H9 (cell line): ENCODE results near the gene STH. TPM values are rescaled to one million over a fixed set of nuclear protein-coding genes. Genes with fewer than 3 reads are reported as not detected.

Experiments used
- DNase-seq: peaks from one replicate; pipeline ENCODE4 v3.0.0-alpha.2; 2017
- H2AFZ ChIP-seq: one replicate; pipeline ENCODE4 v1.6.1; 2013; ENCODE audit warnings: mild to moderate bottlenecking, low read length, control low read depth, moderate library complexity
- H2AK5ac ChIP-seq: 2 replicates; pipeline ENCODE4 v1.6.1; 2013; ENCODE audit warnings: low read length, control low read depth, mixed read lengths; ENCODE audit not compliant: insufficient read length
- H2BK120ac ChIP-seq: one replicate; pipeline ENCODE4 v1.6.1; 2013; ENCODE audit warnings: low read depth, mild to moderate bottlenecking, low read length, control low read depth, inconsistent platforms; ENCODE audit not compliant: poor library complexity, severe bottlenecking
- H2BK12ac ChIP-seq: 2 replicates; pipeline ENCODE4 v1.6.1; 2013; ENCODE audit warnings: low read length, control low read depth, mixed read lengths, low read depth; ENCODE audit not compliant: insufficient read length
- H2BK15ac ChIP-seq: 2 replicates; pipeline ENCODE4 v1.6.1; 2013; ENCODE audit warnings: low read depth, low read length, control low read depth
- H2BK20ac ChIP-seq: one replicate; pipeline ENCODE4 v1.6.1; 2013; ENCODE audit warnings: low read depth, mild to moderate bottlenecking, low read length, control low read depth, inconsistent platforms; ENCODE audit not compliant: poor library complexity, severe bottlenecking
- H2BK5ac ChIP-seq: 2 replicates; pipeline ENCODE4 v1.6.1; 2013; ENCODE audit warnings: low read length, control low read depth, mixed read lengths; ENCODE audit not compliant: insufficient read length
- H3K14ac ChIP-seq: 2 replicates; pipeline ENCODE4 v1.6.1; 2013; ENCODE audit warnings: low read length, control low read depth; ENCODE audit not compliant: insufficient read depth
- H3K18ac ChIP-seq: 2 replicates; pipeline ENCODE4 v1.6.1; 2013; ENCODE audit warnings: low read depth, mild to moderate bottlenecking, mixed read lengths, low read length, control low read depth; ENCODE audit not compliant: insufficient read length
- H3K23ac ChIP-seq: 2 replicates; pipeline ENCODE4 v1.6.1; 2013; ENCODE audit warnings: low read length, control low read depth, mixed read lengths, low read depth; ENCODE audit not compliant: insufficient read length
- H3K23me2 ChIP-seq: 2 replicates; pipeline ENCODE4 v1.6.1; 2013; ENCODE audit warnings: low read depth, mild to moderate bottlenecking, mixed read lengths, low read length, control low read depth; ENCODE audit not compliant: insufficient read length, poor library complexity, severe bottlenecking
- H3K27ac ChIP-seq: 2 replicates; pipeline ENCODE4 v1.5.1; 2013; ENCODE audit warnings: low read length, control low read depth, mixed read lengths, low read depth; ENCODE audit not compliant: insufficient read length
- H3K27me3 ChIP-seq: 2 replicates; pipeline ENCODE4 v1.6.1; 2013; ENCODE audit warnings: low read length, control low read depth, inconsistent platforms; ENCODE audit not compliant: insufficient read depth
- H3K4ac ChIP-seq: 2 replicates; pipeline ENCODE4 v1.6.1; 2013; ENCODE audit warnings: low read depth, mild to moderate bottlenecking, control low read depth, inconsistent platforms, low read length, moderate library complexity
- H3K4me1 ChIP-seq: 2 replicates; pipeline ENCODE4 v1.6.1; 2013; ENCODE audit warnings: low read length, control low read depth, inconsistent platforms; ENCODE audit not compliant: insufficient read depth
- H3K4me2 ChIP-seq: 2 replicates; pipeline ENCODE4 v1.6.1; 2013; ENCODE audit warnings: low read length, control low read depth, mixed read lengths; ENCODE audit not compliant: insufficient read length, insufficient read depth
- H3K56ac ChIP-seq: 2 replicates; pipeline ENCODE4 v1.6.1; 2013; ENCODE audit warnings: low read depth, mild to moderate bottlenecking, mixed read lengths, low read length, control low read depth; ENCODE audit not compliant: insufficient read length
- H3K79me1 ChIP-seq: 2 replicates; pipeline ENCODE4 v1.6.1; 2013; ENCODE audit warnings: low read depth, mild to moderate bottlenecking, moderate library complexity, low read length, control low read depth, inconsistent platforms; ENCODE audit not compliant: insufficient read depth, poor library complexity, severe bottlenecking
- H3K79me2 ChIP-seq: 2 replicates; pipeline ENCODE4 v1.6.1; 2013; ENCODE audit warnings: low read length, control low read depth, inconsistent platforms; ENCODE audit not compliant: insufficient read depth
- H3K9ac ChIP-seq: 2 replicates; pipeline ENCODE4 v1.6.1; 2013; ENCODE audit warnings: low read length, control low read depth, mixed read lengths; ENCODE audit not compliant: insufficient read length; ENCODE audit errors: extremely low read depth
- H3K9me3 ChIP-seq: one replicate; pipeline ENCODE4 v1.6.1; 2013; ENCODE audit warnings: low read depth, low read length, inconsistent platforms; ENCODE audit not compliant: control insufficient read depth
- H3T11ph ChIP-seq: one replicate; pipeline ENCODE4 v1.6.1; 2013; ENCODE audit warnings: mild to moderate bottlenecking, low read length, control low read depth, inconsistent platforms
- H4K20me1 ChIP-seq: one replicate; pipeline ENCODE4 v1.6.1; 2013; ENCODE audit not compliant: control insufficient read depth, insufficient read length, insufficient read depth
- H4K5ac ChIP-seq: 2 replicates; pipeline ENCODE4 v1.6.1; 2013; ENCODE audit warnings: low read depth, mild to moderate bottlenecking, mixed read lengths, low read length, control low read depth; ENCODE audit not compliant: insufficient read length
- H4K8ac ChIP-seq: replicated peaks from 2 replicates; pipeline ENCODE4 v1.6.1; 2013; ENCODE audit warnings: low read length, control low read depth, mixed read lengths, low read depth; ENCODE audit not compliant: insufficient read length
- H4K91ac ChIP-seq: 2 replicates; pipeline ENCODE4 v1.6.1; 2013; ENCODE audit warnings: low read depth, mild to moderate bottlenecking, moderate library complexity, mixed read lengths, low read length, control low read depth; ENCODE audit not compliant: insufficient read length
- H3K27ac Mint-ChIP-seq, 3 experiments: 2 replicates in 2 of 3; 3 replicates in 1 of 3; pipeline ENCODE4 v1.8.0; 2020 to 2021; ENCODE audit warnings: mixed read lengths in 3 of 3, mild to moderate bottlenecking in 1 of 3, moderate library complexity in 1 of 3
- H3K27me3 Mint-ChIP-seq: 2 replicates; pipeline ENCODE4 v1.8.0; 2021; ENCODE audit warnings: low read depth, mild to moderate bottlenecking, moderate library complexity, mixed read lengths
- H3K36me3 Mint-ChIP-seq, 3 experiments: 2 replicates in 2 of 3; 3 replicates in 1 of 3; pipeline ENCODE4 v1.8.0; 2020 to 2021; ENCODE audit warnings: low read depth in 3 of 3, mixed read lengths in 3 of 3; ENCODE audit not compliant: insufficient read depth in 1 of 3
- H3K4me1 Mint-ChIP-seq, 2 experiments: 2 replicates each; pipeline ENCODE4 v1.8.0; 2020; ENCODE audit warnings: mixed read lengths in 2 of 2
- H3K4me3 Mint-ChIP-seq, 2 experiments: 2 replicates in 1 of 2; 3 replicates in 1 of 2; pipeline ENCODE4 v1.8.0; 2020 to 2021; ENCODE audit warnings: mild to moderate bottlenecking in 2 of 2, mixed read lengths in 2 of 2, moderate library complexity in 1 of 2
- H3K9me3 Mint-ChIP-seq, 2 experiments: 2 replicates in 1 of 2; 3 replicates in 1 of 2; pipeline ENCODE4 v1.8.0; 2020; ENCODE audit warnings: mild to moderate bottlenecking in 2 of 2, mixed read lengths in 2 of 2, moderate library complexity in 1 of 2
- WGBS: extraction: QIAGEN DNeasy Blood & Tissue Kit; methylation state at CpG from one replicate; pipeline ENCODE4 v1.1.7; 2013; ENCODE audit warnings: missing lambda C conversion rate, low lambda C conversion rate, mixed read lengths; ENCODE audit not compliant: insufficient read length; ENCODE audit errors: extremely low coverage; 5-methylcytosine and 5-hydroxymethylcytosine counted together
- total RNA-seq: library from RNA; stranded (reverse); gene quantifications from 2 replicates; pipeline ENCODE4 v1.2.1, GENCODE V29; 2021
- TF ChIP-seq, protein P1 (sequence below): fragments of 200-600 bp; sonication (generic); conservative IDR thresholded peaks from 3 replicates; pipeline ENCODE4 v1.8.0; 2021; ENCODE audit warnings: antibody characterized with exemption, mild to moderate bottlenecking

The STH gene
- total RNA-seq, 1 experiment from 2014 or later: not detected

DNA sequence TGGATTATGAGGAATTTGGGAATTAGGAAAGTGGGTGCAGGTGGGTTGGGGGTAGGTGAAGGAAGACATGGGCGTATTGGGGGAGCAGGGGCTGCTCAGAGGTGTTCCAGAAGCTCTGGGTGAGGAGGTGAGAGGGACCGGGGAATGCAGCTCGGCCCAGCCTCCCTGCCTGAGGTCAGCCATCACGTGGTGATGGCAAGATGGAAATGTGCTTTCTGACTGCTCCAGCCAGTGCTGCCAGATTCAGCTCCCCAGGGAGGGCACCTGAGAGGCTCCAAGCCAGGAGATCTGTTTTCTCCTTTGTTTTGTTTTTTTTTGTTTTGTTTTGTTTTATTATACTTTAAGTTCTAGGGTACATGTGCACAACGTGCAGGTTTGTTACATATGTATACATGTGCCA is 35.2 kb upstream of the STH start:
- no peak overlapping the region for H3K9ac ChIP-seq
- Mint-ChIP-seq H3K36me3 (no peaks in the 10 kb centered on the region), H3K9me3 (no peaks in the 10 kb centered on the region; a peak in 1 of 5 replicates), H3K4me1 (peaks cover 0 to 4% of the 10 kb centered on the region in 2 experiments; a peak in 1 of 4 replicates), H3K4me3 (no peak overlapping the region), H3K27ac (no peak overlapping the region), H3K27me3 (peaks cover 25% of the 10 kb centered on the region)
- no peak overlapping the region for H4K91ac ChIP-seq
- no peaks in the 10 kb centered on the region for H3K27me3 ChIP-seq
- H2BK12ac ChIP-seq: no peak overlapping the region
- no peaks in the 10 kb centered on the region for H3K4me1 ChIP-seq
- no peaks in the 10 kb centered on the region for H3K9me3 ChIP-seq
- H3K23ac ChIP-seq: no peak overlapping the region
- H3K23me2 ChIP-seq: no peaks in the 10 kb centered on the region
- no peak overlapping the region for H2BK20ac ChIP-seq
- H4K20me1 ChIP-seq: no peaks in the 10 kb centered on the region
- H2BK120ac ChIP-seq: no peak overlapping the region
- no peak overlapping the region for H3K18ac ChIP-seq
- H4K5ac ChIP-seq: no peak overlapping the region
- H2BK15ac ChIP-seq: no peak overlapping the region
- no peak overlapping the region for H3K4ac ChIP-seq
- H2BK5ac ChIP-seq: no peak overlapping the region
- H2AFZ ChIP-seq: no peak overlapping the region
- no peak overlapping the region for H3K56ac ChIP-seq
- no peak overlapping the region for H2AK5ac ChIP-seq
- H3K79me1 ChIP-seq: no peaks in the 10 kb centered on the region
- TF ChIP-seq, protein P1, sequence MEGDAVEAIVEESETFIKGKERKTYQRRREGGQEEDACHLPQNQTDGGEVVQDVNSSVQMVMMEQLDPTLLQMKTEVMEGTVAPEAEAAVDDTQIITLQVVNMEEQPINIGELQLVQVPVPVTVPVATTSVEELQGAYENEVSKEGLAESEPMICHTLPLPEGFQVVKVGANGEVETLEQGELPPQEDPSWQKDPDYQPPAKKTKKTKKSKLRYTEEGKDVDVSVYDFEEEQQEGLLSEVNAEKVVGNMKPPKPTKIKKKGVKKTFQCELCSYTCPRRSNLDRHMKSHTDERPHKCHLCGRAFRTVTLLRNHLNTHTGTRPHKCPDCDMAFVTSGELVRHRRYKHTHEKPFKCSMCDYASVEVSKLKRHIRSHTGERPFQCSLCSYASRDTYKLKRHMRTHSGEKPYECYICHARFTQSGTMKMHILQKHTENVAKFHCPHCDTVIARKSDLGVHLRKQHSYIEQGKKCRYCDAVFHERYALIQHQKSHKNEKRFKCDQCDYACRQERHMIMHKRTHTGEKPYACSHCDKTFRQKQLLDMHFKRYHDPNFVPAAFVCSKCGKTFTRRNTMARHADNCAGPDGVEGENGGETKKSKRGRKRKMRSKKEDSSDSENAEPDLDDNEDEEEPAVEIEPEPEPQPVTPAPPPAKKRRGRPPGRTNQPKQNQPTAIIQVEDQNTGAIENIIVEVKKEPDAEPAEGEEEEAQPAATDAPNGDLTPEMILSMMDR: no peak
- DNase-seq: no peak
- no peak overlapping the region for H3K27ac ChIP-seq
- H3K4me2 ChIP-seq: no peak overlapping the region
- 100% methylated on average over 1 of the region's 5 CpGs for WGBS
- H3T11ph ChIP-seq: no peak overlapping the region
- H3K79me2 ChIP-seq: no peaks in the 10 kb centered on the region
- no peak overlapping the region for H4K8ac ChIP-seq
- H3K14ac ChIP-seq: no peak overlapping the region
